Stimulated activated CD4-positive, alpha-beta T cell treated with anti-CD3 and anti-CD28 coated beads, Interleukin-4, amount 100 ng/mL, for 1 hour (primary cell): ENCODE results near the gene NPAP1.
"Not testable (repeated sequence)": the region's sequence is repeated elsewhere in the genome, so short reads cannot be mapped to it uniquely, and the experiment has no call there.

Experiments
- DNase-seq: peaks from one replicate; pipeline ENCODE4 v3.0.0-alpha.2; 2020

NPAP1 gene, protein sequence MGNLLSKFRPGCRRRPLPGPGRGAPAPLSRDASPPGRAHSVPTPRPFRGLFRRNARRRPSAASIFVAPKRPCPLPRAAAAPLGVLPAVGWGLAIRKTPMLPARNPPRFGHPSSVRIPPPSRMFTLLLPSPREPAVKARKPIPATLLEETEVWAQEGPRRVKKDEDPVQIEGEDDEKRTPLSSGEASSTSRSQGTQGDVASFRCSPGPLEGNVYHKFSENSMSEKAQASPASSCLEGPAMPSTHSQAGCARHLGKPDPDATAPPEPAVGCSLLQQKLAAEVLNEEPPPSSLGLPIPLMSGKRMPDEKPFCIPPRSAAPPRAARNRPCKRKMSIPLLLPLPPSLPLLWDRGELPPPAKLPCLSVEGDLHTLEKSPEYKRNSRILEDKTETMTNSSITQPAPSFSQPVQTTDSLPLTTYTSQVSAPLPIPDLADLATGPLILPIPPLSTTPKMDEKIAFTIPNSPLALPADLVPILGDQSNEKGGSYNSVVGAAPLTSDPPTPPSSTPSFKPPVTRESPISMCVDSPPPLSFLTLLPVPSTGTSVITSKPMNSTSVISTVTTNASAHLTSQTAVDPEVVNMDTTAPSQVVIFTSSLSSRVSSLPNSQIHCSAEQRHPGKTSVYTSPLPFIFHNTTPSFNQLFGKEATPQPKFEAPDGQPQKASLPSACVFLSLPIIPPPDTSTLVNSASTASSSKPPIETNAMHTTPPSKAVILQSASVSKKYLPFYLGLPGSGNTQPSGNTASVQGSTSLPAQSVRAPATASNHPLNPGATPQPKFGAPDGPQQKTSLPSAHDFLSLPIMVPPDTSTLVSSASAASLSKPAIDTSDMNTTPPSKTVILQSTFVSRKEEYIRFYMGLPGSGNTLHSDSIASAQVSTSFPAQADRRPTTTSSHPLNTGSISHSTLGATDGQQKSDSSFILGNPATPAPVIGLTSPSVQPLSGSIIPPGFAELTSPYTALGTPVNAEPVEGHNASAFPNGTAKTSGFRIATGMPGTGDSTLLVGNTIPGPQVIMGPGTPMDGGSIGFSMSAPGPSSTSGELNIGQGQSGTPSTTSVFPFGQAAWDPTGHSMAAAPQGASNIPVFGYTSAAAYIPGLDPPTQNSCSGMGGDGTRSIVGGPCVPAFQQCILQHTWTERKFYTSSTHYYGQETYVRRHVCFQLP

DNA sequence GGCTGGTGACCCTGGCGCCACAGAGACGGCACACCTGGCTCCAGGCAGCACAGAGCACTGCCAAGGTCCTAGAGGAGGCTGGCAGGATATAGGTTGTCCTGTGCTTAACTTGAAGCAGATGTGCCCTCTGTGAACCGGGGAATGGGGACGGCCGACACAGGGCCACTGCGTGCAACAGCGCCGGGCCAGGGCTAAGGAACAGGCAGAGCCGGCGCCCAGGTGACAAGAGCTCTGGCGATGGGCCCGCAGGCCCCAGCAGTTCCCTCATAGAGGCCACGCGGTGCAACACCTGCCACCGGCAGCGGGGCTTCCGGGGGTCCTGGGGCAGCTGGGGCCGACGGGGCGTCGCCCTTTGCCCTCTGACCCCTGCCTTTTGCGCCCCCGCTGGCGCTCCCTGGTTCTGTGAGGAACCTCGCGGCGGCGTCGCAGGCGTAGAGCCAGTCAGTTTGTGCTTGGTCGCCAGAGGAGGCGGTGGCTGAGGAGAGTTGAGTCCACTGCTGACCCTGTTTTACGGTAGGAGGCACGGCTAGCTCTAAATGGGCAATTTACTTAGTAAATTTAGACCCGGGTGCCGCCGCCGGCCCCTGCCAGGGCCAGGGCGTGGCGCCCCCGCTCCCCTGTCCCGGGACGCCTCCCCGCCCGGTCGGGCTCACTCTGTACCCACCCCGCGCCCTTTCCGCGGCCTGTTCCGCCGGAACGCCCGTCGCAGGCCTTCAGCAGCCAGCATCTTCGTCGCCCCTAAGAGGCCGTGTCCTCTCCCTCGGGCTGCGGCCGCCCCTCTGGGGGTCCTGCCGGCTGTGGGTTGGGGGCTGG, at the start of gene NPAP1:
Gene NPAP1 (plus strand): TSS at position 444 of the 813 bp plus-strand sequence. CDS start 93 bp downstream, at position 537.
- DNase-seq: no peak

DNA sequence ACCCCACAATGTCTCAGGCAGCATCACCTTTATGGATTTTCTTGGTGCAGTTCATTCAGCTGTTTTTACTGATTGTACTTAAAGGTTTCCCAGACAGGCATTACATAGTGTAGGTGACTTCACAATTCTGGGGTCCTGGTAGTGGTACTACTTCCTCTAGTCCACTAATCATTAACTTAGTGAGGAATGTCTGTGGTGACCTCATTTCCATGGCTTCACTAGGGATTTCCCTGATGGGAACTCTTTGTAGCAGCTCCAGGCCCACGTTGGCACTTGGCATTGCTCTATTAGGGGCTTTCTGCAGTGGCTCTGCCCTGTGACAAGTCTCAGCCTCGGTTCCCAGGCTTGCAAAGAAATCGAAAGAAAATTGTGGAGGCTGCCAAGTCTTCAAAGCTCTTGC, 48.1 kb upstream of the NPAP1 start:
- no peak for DNase-seq

DNA sequence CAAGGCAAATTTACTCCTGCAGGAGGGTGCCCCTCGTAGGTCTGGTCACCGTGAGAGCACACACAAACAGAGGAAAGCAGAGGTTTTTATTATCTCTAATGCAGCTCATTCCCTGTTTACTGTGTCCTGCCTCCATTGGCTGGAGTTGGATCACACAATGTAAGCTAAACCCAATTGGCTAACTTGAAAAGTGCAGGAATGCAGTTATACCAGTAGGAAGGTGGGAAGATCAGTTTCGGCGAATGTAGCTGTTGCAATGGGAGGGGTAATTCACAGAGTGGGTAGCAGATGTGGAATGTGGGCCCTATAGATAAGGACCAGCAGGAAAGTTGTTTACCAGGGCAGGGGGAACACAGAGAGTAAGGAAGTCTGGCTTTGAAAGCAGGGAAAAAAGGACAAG, 42.5 kb upstream of the NPAP1 start:
- no peak for DNase-seq

DNA sequence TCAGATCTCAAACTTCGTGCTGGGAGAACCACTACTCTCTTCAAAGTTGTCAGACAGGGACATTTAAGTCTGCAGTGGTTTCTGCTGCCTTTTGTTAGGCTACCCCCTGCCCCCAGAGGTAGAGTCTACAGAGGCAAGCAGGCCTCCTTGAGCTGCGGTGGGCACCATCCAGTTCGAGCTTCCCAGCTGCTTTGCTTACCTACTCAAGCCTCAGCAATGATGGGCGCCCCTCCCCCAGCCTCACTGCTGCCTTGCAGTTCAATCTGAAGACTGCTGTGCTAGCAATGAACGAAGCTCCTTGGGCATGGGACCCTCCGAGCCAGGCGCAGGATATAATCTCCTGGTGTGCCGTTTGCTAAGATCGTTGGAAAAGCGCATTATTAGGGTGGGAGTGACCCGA, 36.2 kb upstream of the NPAP1 start:
- not testable (repeated sequence) for DNase-seq

DNA sequence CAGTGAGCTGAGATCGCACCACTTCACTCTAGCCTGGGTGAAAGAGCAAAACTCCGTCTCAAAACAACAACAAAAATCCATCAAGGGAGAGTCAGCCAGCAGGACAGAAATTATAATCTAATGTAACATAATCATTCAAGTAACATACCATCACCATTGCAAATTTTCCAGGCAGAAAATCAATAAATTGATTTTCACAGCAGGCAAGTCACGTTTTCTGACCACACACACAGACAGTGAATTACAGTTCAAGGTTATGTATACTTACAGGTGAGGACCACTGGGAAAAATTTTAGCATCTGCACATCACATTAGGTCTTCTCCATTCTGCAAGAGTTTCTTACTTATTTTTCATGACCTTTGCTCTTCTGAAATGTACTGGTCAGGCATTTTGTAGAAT, 29.9 kb upstream of the NPAP1 start:
- DNase-seq: no peak

DNA sequence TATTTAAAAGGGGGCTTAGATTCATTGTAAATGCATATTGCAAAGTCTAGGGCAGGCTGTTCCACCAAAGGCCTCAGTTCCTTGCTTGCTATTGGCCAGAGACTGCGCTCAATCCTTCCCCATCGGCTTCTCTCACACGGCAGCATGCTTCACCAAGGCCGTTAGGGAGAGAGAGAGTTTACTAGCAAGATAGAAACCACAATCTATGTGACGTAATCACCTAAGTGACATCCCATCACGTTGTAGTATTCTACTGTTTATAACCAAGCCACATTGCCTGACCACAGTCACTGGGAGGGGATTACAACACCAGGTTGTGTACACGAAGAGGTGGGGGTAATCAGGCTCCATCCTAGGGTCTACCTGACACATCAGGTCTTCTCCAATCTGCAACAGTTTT, 16.0 kb upstream of the NPAP1 start:
- no peak for DNase-seq

DNA sequence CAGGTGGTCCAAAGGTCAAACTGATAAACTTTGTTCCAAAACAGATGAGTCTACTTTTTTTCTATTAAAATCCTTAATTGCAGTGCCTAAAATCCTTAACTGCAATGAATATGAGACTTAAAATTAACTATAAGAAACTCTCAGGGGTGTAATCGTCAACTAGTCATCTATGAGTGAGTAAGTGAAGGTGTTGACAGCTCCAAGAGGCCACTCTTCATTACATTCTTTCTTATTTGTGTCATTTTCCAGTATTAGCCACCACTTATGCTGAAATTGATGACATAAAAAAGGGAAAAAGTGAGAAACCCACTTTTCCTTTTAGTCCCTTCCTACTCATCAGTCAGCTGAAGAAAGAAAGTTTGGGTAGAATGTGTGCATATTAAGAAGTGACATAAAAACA, 12.6 kb upstream of the NPAP1 start:
- DNase-seq: no peak

DNA sequence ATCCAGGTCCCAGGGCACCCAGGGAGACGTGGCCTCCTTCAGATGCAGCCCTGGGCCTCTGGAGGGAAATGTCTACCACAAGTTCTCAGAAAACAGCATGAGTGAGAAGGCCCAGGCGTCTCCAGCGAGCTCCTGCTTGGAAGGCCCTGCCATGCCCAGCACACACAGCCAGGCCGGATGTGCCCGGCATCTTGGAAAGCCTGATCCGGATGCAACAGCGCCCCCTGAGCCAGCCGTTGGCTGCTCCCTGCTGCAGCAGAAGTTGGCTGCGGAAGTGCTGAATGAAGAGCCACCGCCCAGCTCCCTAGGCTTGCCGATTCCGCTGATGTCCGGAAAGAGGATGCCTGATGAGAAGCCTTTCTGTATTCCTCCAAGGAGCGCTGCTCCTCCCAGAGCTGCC, 856 bp downstream of the NPAP1 start:
- DNase-seq: no peak

DNA sequence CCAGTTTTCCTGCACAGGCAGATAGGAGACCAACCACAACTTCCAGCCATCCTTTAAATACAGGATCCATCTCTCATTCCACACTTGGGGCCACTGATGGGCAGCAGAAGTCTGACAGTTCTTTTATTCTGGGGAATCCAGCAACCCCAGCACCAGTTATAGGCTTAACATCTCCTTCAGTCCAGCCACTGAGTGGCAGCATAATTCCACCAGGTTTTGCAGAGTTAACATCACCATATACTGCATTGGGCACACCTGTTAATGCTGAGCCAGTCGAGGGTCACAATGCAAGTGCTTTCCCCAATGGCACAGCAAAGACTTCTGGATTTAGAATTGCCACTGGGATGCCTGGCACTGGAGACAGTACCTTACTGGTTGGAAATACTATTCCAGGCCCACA, 2.9 kb downstream of the NPAP1 start:
- DNase-seq: no peak

DNA sequence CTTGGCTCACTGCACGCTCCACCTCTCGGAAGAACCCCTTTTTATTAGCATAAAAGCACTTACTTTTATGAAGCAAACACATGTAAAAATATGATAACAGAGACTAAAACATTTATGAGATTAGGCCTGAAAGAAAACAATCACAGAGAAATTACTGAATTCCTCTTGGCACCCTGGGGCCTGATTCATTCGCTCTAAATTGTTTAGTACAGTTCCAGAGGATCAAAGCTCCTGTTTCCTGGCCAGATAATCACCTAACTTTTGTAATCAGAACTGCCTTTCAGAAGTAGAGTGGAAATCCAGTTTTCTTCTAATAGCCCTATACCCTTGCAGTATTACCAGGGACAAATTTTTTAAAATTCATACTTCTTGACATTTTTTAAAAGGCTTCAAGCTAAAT, 6.4 kb downstream of the NPAP1 start:
- DNase-seq: no peak

DNA sequence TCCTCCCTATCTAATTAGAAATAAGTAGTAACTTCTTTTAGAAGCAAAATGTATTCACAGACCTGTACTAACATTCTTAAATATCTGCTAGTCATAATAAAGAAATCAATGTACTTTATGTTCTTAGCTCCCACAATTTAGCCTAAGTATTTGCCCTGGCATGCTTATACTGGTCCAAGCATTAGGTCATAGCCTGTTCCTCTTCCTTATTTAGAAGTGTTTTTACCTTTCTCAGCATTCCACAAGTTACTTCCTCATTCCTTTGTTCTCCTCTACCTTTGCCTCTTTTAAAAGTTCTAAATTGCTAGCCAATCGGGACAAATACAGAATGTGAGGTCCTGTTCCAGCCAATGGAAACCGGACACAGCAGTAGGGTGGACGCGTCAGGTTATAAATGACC, 7.3 kb downstream of the NPAP1 start:
- not testable (repeated sequence) for DNase-seq

DNA sequence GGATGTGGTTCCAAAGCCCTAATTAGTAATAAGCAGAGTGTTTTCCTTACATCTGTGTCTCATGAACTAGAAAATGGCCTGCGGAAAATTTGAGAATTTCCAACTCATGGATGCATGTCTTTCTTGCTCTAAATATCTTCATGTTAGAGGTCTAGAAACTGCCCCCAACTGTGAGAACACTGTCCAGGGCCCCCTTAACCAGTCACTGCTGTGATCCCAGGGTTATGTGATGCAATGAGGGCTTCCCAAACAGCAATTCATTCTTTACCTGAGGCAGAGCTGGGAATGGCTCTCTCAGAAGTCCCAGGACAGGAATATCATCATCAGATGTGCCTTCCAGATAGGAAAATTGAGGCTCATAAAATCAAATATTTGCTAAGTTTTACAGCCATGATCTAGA, 8.2 kb downstream of the NPAP1 start:
- DNase-seq: no peak

DNA sequence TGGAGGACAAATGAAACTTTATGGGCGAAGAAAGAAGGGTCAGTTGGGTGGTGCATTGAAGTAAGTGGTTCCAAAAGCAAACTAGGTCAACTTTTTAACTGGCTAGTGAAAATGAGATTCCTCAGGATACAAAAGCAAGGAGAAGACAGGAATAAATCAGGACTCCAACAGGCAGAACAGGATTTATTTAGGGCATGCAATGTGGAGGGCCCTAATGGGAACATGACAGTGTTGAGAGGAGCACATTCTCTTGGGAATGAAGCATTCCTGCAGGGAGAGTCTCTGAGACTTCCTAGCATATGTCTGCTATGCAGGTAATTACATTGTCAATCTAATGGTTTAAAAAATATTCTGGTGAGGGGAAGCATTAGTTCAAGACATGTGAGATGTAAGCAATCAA, 8.7 kb downstream of the NPAP1 start:
- no peak for DNase-seq

DNA sequence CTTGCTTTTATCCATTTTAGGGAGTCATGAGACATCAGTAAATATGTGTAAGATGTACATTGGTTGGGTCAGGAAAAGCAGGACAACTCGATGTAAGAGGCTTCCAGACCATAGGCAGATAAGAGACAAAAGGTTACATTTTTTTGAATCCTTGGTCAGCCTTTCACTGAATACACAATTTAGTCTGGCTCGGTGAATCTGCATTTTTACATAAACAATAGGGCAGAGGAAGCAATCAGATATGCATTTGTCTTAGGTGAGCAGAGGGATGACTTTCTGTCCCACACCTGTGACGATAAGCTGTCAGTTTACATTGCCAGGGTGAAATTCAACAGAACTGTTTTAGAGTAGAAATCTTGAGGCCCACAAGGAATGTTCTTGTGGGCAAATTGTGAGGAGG, 20.6 kb downstream of the NPAP1 start:
- no peak for DNase-seq

DNA sequence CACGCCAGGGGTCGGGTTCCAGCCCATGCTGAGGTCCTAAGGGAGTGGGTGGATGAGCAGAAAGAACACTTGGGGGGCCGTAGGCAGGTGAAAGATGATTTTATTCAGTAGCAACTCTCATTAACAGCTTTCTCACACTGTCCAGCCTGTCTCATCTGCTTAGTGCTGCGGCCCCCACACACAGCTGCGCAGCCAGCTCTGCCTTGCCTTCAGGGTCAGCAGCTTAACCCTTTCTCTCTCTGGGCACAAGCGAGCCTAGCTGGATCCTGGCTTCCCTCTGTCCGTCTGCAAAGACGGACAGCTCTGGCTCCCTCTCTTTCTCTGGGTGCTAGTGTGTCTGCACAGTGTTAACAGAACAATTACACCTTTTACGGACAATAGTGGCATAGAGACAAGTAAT, 21.3 kb downstream of the NPAP1 start:
- no peak for DNase-seq

DNA sequence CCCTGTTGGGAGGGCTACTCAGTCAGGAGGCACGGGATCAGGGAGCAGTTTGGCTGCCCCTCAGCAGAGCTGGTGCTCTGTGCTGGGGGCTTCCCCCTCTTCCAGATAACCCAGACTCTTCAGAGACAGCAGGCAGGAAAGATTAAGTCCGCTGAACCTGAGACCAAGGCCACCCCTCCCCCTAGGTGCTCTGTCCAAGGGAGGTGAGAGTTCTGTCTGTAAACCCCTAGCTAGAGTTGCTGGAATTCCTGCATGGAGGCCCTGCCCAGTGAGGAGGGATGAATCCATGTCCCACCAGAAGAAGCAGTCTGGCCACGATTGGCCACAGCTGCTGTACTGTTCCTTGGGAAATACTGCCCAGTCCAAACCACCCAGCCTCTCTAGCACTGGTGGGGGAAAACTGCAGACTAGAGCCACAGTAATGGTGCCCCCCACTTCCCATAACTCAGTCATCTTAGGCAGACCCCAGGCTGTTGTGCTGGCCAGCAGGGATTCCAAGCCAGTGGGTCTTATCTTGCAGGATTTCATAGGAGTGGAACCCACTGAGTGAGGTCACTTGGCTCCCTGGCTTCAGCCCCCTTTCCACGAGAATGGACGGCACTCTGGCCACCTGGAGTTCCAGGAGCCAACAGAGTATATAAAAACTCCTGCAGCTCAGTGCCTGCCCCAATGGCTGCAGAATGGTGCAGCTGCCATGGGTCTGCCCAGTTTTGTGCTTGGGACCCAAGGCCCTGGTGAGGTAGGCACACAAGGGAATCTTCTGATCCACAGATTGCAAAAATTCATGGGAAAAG, 42.9 kb downstream of the NPAP1 start:
- DNase-seq: no peak

DNA sequence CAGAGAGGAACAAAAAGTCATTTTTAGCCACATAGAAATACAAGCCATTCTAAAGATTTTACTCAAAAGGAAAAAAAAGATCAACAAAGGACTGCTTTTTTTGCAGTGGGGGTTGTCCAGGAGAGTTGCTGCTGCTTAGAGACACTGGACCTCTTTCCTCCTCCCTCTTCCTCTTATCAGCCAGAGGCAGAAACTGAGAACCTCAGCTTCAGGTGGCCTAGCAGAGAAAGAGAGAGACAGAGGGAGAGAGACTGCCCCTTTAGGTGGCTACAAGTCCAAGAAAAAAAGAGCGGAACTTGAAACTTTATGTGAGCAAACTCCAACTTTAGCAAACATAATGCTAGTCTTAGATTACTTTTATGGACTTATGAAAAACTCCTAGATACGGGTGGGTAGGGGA, 54.2 kb downstream of the NPAP1 start:
- DNase-seq: no peak
